DMS53 (cell line): ENCODE data around the gene SPNS2.

Experiments
- DNase-seq: peaks from one replicate; lab custom pipeline; 2025; lab: John Stamatoyannopoulos, UW

The SPNS2 gene

GRCh38 chr17:4549781-4550533, 51.3 kb downstream of the SPNS2 start:
- DNase-seq = no peak

- no peak for DNase-seq
Measured at GRCh38 chr17:4550534-4551039, 51.9 kb downstream of the SPNS2 start.

GRCh38 chr17:4551141-4551540, 52.5 kb downstream of the SPNS2 start:
- peak; percentile 34 for DNase-seq

- no peak for DNase-seq
Measured at GRCh38 chr17:4551796-4552525, 53.3 kb downstream of the SPNS2 start.

GRCh38 chr17:4553669-4554068, 55.0 kb downstream of the SPNS2 start:
- no peak for DNase-seq

GRCh38 chr17:4554441-4554996, 55.8 kb downstream of the SPNS2 start:
- DNase-seq = peak; percentile 31

- DNase-seq = peak; percentile 97
Measured at GRCh38 chr17:4554997-4555799, 56.5 kb downstream of the SPNS2 start, which contains the start of gene MYBBP1A. Gene MYBBP1A (minus strand): TSS chr17:4555384. CDS start chr17:4555324, 60 bp downstream.

- DNase-seq = no peak
Measured at GRCh38 chr17:4555873-4556759, 57.4 kb downstream of the SPNS2 start.

GRCh38 chr17:4556996-4557395, 58.3 kb downstream of the SPNS2 start:
- DNase-seq = no peak

- DNase-seq = no peak
Measured at GRCh38 chr17:4557626-4558346, 59.1 kb downstream of the SPNS2 start.

GRCh38 chr17:4558347-4558971, 59.8 kb downstream of the SPNS2 start:
- DNase-seq = no peak

- DNase-seq = no peak
Measured at GRCh38 chr17:4559139-4559791, 60.6 kb downstream of the SPNS2 start.

- DNase-seq = no peak
Measured at GRCh38 chr17:4559966-4560365, 61.3 kb downstream of the SPNS2 start.

GRCh38 chr17:4560421-4560820, 61.7 kb downstream of the SPNS2 start, which contains the start of gene GGT6:
Gene GGT6 (minus strand): TSS chr17:4560577. CDS start chr17:4560521, 56 bp downstream.
- no peak for DNase-seq

- no peak for DNase-seq
Measured at GRCh38 chr17:4560837-4561256, 62.2 kb downstream of the SPNS2 start.

- DNase-seq = no peak
Measured at GRCh38 chr17:4562015-4562969, 63.6 kb downstream of the SPNS2 start.

- peak; percentile 91 for DNase-seq
Measured at GRCh38 chr17:4565209-4566141, 66.8 kb downstream of the SPNS2 start.
